ENCODE results near the gene SH3RF3. TPM values are rescaled to one million over a fixed set of nuclear protein-coding genes. Genes with fewer than 3 reads are reported as not detected.

Gene SH3RF3
- total RNA-seq, 1 experiment from 2014 or later: 1.0 TPM

- TF ChIP-seq EMX1 (CRISPR knock-in tag; IDR thresholded peaks at IDR 0.05) (no peak), TCF7 (CRISPR knock-in tag; IDR thresholded peaks at IDR 0.05; ENCODE audit: low read depth) (no peak), ZSCAN18 (CRISPR knock-in tag; IDR thresholded peaks at IDR 0.05) (no peak), RORB (CRISPR knock-in tag; IDR thresholded peaks at IDR 0.05) (no peak), MYBL2 (CRISPR knock-in tag; IDR thresholded peaks at IDR 0.05) (no peak)
- TF ChIP-seq, protein P1, sequence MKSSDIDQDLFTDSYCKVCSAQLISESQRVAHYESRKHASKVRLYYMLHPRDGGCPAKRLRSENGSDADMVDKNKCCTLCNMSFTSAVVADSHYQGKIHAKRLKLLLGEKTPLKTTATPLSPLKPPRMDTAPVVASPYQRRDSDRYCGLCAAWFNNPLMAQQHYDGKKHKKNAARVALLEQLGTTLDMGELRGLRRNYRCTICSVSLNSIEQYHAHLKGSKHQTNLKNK (CRISPR knock-in tag; IDR thresholded peaks at IDR 0.05): no peak
- TF ChIP-seq, protein P2, sequence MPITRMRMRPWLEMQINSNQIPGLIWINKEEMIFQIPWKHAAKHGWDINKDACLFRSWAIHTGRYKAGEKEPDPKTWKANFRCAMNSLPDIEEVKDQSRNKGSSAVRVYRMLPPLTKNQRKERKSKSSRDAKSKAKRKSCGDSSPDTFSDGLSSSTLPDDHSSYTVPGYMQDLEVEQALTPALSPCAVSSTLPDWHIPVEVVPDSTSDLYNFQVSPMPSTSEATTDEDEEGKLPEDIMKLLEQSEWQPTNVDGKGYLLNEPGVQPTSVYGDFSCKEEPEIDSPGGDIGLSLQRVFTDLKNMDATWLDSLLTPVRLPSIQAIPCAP (CRISPR knock-in tag; IDR thresholded peaks at IDR 0.05): no peak
Measured at GRCh38 chr2:109508556-109508955, 379.6 kb downstream of the SH3RF3 start (continued).

- CTCF ChIA-PET: interaction anchor here (0.5 to 2.0 kb wide), 60 partner anchors 8 to 445 kb away, joined by 3 to 17 read pairs (median 4); partner anchors contain the start of gene SH3RF3
- no peaks in the 10 kb centered on the region for H3K27me3 Mint-ChIP-seq (ENCODE audit: low read depth)
- TF ChIP-seq, protein P3, sequence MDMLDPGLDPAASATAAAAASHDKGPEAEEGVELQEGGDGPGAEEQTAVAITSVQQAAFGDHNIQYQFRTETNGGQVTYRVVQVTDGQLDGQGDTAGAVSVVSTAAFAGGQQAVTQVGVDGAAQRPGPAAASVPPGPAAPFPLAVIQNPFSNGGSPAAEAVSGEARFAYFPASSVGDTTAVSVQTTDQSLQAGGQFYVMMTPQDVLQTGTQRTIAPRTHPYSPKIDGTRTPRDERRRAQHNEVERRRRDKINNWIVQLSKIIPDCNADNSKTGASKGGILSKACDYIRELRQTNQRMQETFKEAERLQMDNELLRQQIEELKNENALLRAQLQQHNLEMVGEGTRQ (CRISPR knock-in tag; IDR thresholded peaks at IDR 0.05): no peak
- no peak for TF ChIP-seq NFYB (CRISPR knock-in tag; conservative IDR thresholded peaks at IDR 0.05; ENCODE audit: low read depth)
- no peak for TF ChIP-seq SMAD3 (CRISPR knock-in tag; IDR thresholded peaks at IDR 0.05; ENCODE audit: borderline replicate concordance)
- TF ChIP-seq CBFB (CRISPR knock-in tag; IDR thresholded peaks at IDR 0.05; ENCODE audit: low read depth): 0 out of 2 replicates have a peak, but pooled peaks have one; percentile 44
- no peak for TF ChIP-seq ZNF396 (CRISPR knock-in tag; IDR thresholded peaks at IDR 0.05; ENCODE audit: borderline replicate concordance)
- TF ChIP-seq JAZF1 (CRISPR knock-in tag; IDR thresholded peaks at IDR 0.05): no peak
- TF ChIP-seq ZBTB21 (CRISPR knock-in tag; IDR thresholded peaks at IDR 0.05; ENCODE audit: borderline replicate concordance): no peak
- TF ChIP-seq, protein P4, sequence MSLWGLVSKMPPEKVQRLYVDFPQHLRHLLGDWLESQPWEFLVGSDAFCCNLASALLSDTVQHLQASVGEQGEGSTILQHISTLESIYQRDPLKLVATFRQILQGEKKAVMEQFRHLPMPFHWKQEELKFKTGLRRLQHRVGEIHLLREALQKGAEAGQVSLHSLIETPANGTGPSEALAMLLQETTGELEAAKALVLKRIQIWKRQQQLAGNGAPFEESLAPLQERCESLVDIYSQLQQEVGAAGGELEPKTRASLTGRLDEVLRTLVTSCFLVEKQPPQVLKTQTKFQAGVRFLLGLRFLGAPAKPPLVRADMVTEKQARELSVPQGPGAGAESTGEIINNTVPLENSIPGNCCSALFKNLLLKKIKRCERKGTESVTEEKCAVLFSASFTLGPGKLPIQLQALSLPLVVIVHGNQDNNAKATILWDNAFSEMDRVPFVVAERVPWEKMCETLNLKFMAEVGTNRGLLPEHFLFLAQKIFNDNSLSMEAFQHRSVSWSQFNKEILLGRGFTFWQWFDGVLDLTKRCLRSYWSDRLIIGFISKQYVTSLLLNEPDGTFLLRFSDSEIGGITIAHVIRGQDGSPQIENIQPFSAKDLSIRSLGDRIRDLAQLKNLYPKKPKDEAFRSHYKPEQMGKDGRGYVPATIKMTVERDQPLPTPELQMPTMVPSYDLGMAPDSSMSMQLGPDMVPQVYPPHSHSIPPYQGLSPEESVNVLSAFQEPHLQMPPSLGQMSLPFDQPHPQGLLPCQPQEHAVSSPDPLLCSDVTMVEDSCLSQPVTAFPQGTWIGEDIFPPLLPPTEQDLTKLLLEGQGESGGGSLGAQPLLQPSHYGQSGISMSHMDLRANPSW (CRISPR knock-in tag; conservative IDR thresholded peaks at IDR 0.05; ENCODE audit: low read depth): no peak
- peak; percentile 84 for TF ChIP-seq CTCF (IDR thresholded peaks at IDR 0.05)
- H3K27ac Mint-ChIP-seq: no peak overlapping the region
- H3K36me3 Mint-ChIP-seq: no peaks in the 10 kb centered on the region
- DNase-seq (ENCODE audit: low spot score) (peak; percentile 82), ATAC-seq (peak; percentile 89)
- H3K9me3 Mint-ChIP-seq: peaks cover 11% of the 10 kb centered on the region
- POLR2A ChIA-PET: no interaction called here
- H3K4me1 Mint-ChIP-seq: no peaks in the 10 kb centered on the region
- H3K4me3 Mint-ChIP-seq: no peak overlapping the region
Measured at GRCh38 chr2:109510136-109511028, 381.4 kb downstream of the SH3RF3 start.

Measured in WTC11 (cell line).